OCI-LY3 (cell line): ENCODE results near the gene ZMYND8.
"Not testable (repeated sequence)": the region's sequence is repeated elsewhere in the genome, so short reads cannot be mapped to it uniquely, and the experiment has no call there.

ENCODE experiments used
- CTCF ChIP-seq: fragments of 200-600, 300-600 bp; sonication (generic); IDR thresholded peaks from 2 replicates; pipeline ENCODE4 v1.5.1; 2014; ENCODE audit warnings: antibody characterized with exemption, low read length, low read depth
- EZH2phosphoT487 ChIP-seq: fragments of 200-600 bp; shearing (Covaris generic); IDR thresholded peaks from 2 replicates; pipeline ENCODE4 v1.6.1; 2018; ENCODE audit warnings: antibody characterized with exemption, mixed run types, low read depth

- TF ChIP-seq CTCF, EZH2phosphoT487: not testable (repeated sequence)
Observed at GRCh38 chr20:47366301-47366700, 9.8 kb upstream of the ZMYND8 start.
